Measurements from ENCODE around the gene RIMKLA.

Gene RIMKLA

DNA sequence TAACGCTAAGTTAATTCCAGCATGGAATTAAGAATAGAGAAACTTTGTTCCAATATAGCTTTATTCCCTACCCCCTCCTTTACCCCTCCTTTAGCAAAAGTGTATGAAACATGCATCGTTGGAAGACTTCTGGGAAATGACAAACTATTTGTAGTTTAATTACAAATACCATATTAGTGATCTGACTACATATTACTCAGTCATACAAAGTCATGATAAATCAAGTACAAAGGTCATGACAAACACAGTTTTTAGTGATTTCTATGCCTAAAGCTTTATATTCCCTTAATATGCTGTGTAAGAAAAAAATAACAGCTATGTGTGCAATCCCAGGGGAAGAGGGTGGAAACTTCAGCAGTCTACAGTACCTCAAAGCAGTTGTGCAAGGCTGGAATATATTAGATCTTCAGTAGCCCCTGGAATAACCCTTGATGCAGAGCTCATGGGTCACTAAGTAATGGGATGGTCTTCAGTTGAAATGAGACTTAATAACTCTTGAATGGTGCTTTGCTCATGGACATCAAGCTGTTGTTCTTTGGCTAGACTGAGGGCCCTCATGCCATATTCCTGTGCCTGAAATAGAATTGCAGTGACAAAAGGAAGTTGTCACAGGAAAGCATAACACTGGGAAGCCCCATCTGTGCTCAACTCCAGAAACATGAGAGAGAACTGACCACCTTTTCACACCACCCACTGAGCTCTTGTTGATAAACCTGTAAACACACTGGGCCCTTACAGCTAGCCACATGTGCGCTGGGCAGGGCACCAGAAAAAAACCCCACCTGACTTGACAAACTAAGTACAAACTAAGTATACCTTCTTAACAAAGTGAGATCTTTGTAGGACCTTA lies 49.9 kb downstream of the RIMKLA start:
- DNase-seq, result no peak

DNA sequence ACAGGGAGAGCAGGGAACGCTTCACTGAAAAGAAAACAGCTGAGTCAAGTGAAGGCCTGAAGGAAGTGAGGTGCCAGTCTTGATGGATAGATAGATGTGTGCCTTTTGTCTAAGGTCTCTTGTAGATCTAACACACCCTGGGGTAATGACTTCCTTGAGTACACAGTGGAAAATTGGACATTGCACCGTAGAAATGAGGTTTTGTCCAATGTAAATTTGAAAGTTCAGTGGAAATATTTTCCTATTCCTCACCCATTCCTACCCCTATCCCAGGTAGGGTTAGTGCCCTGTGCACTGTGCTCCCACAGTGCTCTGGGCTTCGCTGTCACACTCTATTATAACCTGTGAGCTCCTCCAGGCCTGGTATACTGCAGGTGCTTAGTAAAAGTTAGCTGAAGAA lies 50.9 kb downstream of the RIMKLA start:
- no peak for DNase-seq

DNA sequence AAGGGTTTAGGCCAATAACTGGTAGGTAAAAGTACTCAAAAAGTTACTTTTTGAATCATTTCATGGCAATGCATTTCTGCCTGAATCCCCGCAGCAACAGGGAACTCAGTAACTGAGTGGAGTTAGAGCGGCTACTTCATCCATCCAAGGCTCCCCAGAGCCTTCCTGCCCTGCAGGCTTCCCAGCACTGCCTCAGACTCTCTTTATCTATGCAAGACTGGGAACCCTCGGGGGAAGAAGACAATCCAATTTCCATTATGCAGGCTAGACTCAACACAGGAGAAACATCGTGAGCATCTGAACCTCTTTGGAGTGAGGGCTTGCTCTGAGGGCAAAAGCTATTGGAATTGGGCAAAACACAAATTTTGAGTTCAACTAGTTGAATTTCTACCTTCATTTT lies 52.1 kb downstream of the RIMKLA start:
- no peak for DNase-seq

DNA sequence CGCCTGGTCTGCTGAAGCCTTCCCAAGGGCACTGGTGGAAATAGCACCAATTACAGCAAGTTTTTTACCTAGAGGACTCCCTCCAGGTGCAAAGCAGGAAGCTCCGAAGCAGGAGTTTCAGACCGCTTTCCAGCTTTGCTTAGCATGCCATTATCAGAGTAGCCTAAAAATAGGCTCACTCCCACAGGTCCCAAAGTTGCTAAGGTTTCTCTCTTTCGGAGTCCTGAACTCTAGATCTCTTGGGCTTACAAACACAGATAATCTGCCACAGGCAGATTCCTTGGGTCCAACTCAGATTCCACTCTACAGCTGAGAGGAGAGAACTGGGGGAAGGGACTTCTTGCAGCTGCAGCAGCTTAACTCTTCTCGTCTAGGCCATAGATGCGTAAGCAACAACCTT lies 52.8 kb downstream of the RIMKLA start:
- DNase-seq, result peak; percentile 45

DNA sequence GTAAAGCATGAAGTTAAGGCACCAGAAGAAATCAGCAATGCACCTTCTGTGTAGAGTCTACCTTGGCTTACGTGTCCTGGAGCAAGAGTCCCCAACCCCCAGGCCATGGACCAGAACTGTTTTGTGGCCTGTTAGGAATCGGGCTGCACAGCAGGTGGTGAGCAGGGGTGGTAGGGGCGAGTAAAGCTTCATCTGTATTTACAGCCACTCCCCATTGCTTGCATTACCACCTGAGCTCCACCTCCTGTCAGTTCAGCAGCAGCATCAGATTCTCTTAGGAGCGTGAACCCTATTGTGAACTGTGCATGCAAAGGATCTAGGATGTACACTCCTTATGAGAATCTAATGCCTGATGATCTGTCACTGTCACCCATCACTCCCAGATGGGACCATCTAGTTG lies 53.7 kb downstream of the RIMKLA start:
- no peak for DNase-seq

DNA sequence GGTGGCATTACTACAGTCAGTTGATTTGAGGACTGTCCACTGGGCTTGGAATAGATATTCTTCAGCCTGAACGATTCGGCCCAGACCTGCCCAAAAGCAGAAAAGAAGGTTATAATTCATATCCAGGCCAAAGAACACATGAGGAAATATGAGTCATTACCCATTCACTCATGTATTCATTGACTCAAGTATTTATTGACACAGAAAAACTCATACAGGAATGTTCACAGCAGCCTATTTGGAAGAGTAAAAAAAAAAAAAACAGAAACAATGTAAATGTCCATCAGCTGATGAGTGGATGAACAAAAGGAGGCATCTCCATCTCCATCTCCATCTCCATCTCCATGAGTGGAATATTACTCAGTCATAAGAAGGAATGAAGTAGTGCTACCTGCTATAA lies 59.3 kb downstream of the RIMKLA start:
- no peak for DNase-seq

DNA sequence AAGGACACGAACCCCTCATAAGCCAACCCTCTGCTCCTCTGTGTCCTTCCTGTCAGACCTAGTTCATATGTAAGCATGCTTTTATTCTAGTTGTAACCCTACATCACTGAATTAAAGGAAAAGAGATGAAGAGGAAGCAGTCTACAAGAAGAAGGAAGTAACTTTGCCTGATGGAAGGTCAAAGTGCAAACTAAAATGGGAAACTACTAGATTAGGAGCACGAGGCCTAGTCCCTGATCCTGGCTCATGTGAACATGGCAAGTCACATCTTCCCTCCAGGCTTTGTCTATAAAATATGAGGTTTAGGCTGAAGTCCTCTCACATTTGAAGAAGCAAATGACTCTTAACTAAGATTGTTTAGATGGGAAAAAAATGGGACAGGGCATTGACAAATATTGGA lies 62.1 kb downstream of the RIMKLA start:
- no peak for DNase-seq

DNA sequence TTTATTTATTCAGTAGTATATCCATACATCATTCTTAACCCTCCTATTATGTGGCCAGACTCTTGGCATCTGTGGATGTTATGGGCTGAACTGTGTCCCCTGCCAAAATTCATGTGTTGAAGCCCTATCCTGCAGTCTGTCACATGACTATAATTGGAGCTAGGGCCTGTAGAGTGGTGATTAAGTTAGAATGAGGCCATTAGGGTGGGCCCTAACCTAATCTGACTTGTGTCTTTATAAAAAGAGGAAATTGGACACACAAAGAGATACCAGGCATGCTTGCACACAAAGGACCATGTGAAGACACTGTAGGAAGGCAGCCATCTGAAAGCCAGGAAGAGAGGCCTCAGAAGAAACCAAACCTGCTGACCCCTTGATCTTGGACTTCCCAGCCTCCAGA lies 68.7 kb downstream of the RIMKLA start:
- no peak for DNase-seq

DNA sequence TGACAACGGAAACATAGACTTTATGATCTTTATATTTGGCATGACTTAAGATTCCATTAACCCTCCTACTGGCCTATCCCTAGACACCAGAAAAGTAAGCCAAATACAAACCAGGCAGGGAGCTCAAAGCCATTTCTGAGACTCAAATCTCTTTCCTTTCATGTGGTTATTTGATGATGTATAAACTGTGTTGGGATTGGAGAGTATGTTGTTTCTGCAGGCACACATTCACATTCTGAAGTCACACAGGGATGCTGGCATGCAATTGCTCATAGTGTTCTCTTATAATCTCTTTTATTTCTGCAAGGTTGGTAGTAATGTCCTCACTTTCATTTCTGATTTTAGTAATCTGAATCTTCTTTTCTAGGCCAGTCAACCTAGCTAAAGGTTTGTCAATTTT lies 69.5 kb downstream of the RIMKLA start:
- no peak for DNase-seq

DNA sequence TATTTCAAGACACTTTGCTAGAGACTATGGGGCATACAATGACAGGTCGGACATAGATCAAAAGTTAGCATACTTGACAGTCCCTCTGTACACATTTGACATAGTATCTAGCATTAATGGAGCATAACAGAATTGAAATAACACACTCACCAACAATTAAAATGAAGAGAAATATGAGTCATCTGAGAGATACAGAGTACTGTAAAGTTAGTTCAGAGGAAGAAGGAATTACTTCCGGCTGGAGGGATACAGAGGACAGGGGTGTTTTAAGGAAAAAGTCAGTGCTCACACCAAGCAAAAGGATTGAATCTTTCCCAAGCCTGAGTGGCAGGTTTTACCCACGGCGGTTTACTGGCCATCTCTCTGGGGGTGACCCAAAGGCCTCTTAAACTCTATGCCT lies 72.8 kb downstream of the RIMKLA start:
- DNase-seq, result no peak

DNA sequence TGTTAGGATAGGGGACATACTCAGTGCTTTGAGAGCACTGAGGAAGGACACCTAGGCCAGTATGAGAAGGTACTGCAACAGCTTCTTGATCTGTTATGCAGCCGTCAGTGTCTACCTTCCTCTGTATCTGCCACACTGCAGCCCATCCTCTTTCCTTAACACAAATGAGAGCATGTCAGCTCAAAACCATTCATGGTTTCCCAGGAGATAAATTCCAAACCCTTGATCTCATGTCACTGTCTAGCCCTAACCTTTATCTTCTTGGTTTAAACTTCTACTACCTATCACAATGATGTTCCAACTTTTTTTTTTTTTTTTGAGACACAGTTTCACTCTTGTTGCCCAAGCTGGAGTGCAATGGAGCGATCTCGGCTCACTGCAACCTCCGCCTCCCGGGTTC lies 73.8 kb downstream of the RIMKLA start:
- DNase-seq, result no peak

DNA sequence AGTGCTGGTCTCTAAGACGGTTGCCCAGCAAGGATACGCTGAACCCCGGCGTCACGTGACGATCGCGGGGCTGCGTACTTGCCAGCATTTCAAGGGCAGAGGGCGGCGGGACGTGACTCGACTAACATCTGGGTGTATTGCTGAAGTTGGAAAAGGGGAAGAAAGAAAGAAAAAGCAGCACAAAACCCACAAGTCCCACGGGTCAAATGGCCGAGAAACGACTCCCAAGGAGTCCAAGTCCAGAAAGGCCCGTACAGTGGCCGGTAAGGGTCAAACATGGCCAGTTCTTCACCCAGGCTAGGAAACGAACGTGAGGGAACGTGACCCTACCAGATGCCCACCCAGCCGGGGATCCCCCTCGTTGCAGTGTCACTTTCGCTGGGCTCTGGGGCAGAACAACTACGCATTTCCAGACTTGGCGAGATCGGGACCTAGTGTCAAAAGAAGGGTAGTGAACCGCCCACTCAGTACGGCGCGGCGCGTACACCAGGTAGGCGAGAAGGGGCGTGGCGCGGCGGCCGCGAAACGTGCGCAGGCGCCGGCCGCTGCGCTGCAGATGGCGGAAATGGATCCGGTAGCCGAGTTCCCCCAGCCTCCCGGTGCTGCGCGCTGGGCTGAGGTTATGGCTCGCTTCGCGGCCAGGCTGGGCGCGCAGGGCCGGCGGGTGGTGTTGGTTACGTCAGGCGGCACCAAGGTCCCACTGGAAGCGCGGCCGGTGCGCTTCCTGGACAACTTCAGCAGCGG lies 75.6 kb downstream of the RIMKLA start, which contains the start of the genes PPCS and ZMYND12:
Gene PPCS, plus strand, starts transcription at position 534 of the 744 bp plus-strand sequence. Its CDS starts 23 bp downstream, at position 557.
Gene ZMYND12, minus strand, starts transcription at position 13 of the 744 bp plus-strand sequence. CDS start 25 bp downstream, outside the sequence.
- peak; percentile 89 for DNase-seq

DNA sequence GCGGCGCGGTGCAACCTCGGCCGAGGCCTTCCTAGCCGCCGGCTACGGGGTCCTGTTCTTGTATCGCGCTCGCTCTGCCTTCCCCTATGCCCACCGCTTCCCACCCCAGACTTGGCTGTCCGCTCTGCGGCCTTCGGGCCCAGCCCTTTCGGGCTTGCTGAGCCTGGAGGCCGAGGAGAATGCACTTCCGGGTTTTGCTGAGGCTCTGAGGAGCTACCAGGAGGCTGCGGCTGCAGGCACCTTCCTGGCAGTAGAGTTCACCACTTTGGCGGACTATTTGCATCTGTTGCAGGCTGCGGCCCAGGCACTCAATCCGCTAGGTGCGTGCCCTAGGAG lies 76.1 kb downstream of the RIMKLA start:
- DNase-seq, result no peak

DNA sequence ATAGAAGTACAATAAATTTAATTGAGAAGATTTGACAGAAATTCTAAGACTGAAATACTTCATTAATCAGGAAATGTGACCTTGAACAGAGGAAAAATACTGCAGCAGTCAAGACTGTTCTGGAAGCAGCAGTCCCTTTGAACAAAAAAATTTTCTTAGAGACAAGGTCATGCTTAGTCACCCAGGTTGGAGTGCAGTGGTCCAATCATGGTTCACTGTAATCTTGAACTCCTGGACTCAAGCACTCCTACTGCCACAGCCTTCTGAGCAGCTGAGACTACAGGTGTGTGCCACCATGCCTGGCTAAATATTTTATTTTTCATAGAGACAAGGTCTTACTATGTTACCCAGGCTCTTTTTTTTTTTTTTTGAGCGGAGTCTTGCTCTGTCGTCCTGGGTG lies 80.6 kb downstream of the RIMKLA start:
- DNase-seq, result no peak

DNA sequence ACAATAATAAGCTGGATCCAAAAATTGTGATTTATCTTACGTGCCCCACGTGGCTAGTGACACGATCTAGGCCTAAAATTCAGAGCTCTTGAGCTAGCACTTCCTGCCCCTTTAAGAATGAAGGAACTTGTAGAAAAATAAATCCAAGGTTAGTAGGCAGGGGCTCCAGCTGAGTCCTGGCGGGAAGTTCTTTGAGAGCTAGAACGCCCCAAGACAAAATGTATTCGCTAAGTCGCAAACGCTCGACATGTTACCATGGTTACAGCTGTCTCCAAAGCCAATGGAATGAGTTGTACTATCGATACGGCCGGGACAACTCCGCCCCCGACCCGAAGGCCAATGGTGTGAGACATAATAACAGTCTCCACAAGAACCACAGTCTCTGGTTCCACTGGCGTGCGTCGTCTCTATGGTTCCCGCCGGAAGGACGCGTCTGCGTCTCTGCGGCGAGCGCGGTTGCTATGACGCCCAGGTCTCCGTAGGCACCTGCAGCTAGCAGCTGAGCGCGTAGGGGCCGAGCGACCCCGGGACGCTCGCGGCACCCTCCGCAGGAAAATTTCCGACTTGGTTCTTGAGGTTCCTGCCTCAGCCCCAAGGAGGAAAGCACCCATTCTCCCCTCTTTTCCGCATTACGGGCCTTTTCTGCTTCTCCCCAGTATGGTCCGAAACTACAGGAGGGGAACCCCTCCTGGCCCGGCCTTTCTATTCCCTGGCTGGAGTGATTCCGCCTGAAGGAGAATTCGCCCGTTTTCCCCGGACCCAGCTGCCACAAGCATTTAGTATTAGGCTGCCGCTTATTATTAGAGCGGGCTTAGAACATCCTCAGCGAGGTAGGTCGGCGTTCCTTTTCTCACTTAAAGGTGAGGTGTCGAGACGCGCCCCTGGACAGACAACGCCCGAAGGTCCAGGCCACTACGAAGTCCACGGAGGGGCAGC lies 82.5 kb downstream of the RIMKLA start, which contains the start of gene CCDC30:
Gene CCDC30, plus strand, starts transcription at position 459 of the 936 bp plus-strand sequence. CDS start 17,266 bp downstream, outside the sequence.
- DNase-seq, result peak; percentile 98

DNA sequence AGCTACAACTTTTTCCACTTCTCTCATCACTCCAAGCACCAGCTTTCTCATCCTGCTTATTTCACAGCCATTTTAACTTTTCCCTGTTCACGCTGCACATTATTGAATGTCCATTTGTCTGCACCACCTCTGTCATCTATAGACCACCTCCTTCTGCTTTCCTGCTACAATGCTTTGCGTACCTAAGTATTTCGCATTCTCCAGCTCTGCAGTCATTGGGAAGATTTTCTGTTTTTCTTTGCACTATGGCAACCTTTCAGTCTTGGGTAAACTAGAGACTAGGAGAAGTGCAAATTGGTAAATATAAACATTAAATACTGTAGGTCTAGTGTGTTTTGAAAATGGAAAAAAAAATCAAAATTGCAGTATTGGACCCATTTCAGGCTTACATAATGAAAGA lies 83.3 kb downstream of the RIMKLA start:
- no peak for DNase-seq

DNA sequence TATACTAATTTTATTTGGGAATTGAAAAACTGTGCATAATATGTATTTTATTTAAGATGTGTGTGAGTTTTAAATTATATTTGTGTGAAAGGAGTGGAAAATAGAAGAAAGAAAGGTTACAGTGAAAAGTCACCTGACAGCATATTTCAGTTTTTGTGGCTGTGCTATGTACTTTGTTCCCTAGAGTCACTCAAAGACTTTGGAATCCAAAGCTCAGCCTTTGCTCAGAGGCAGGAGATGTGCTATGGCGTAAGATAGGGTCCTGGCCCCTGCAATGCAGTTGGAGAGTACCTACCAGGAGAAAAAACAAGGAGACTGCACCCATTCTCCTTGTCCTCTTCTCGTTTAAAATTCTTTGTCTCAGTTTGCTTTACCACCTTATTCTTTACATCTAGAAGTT lies 85.4 kb downstream of the RIMKLA start:
- DNase-seq, result no peak

DNA sequence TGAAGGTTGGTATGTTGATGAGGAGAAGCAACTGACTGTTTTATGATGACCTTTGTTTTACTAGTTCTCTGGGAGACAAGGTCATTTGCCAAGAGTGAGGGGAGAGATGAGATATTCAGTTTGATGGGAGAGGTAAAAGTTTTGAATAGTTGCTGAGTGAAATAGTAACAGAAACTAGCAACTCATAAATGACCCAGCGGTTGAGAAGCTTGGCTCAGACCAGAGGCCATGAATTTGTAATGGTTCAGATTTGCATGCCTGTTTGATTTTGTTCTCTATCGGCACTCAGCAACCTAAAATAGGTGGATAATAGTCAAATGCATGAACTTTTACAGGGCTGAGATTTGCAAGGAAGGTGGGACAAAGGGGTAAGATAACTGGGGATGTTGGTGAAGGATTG lies 89.1 kb downstream of the RIMKLA start:
- no peak for DNase-seq
